ENCODE measurements around the gene C19orf44. TPM values are rescaled to one million over a fixed set of nuclear protein-coding genes. Genes with fewer than 3 reads are reported as not detected.
"Not testable (repeated sequence)": the region's sequence is repeated elsewhere in the genome, so short reads cannot be mapped to it uniquely, and the experiment has no call there.

C19orf44 gene
- total RNA-seq, 4 donors from 2014 or later: 13.4 to 19.0 (median 15.8) TPM

- Histone ChIP-seq H3K4me3 (no peak overlapping the region), H3K4me1 (peaks cover 0 to 3% (median 2%) of the 10 kb centered on the region in 4 donors), H3K27ac (no peak overlapping the region), H3K27me3 (no peaks in the 10 kb centered on the region), H3K36me3 (no peaks in the 10 kb centered on the region), H3K9me3 (peaks cover 0 to 5% (median 0%) of the 10 kb centered on the region in 4 donors)
- 90 to 94% methylated on average over 1 of the region's 1 CpG for WGBS, 2 donors
- DNase-seq (ENCODE audit: low spot score in 2 of 2): no peak
- TF ChIP-seq EP300 (IDR thresholded peaks at IDR 0.05) (no peak), CTCF (IDR thresholded peaks at IDR 0.05) (no peak), POLR2A (IDR thresholded peaks at IDR 0.05) (no peak)
These were observed 18.9 kb upstream of the C19orf44 start for GRCh38 chr19:16477311-16477710.

GRCh38 chr19:16482745-16483144 lies 13.4 kb upstream of the C19orf44 start:
- Histone ChIP-seq H3K27ac (no peak overlapping the region), H3K4me1 (no peaks in the 10 kb centered on the region), H3K4me3 (no peak overlapping the region), H3K27me3 (no peaks in the 10 kb centered on the region), H3K9me3 (no peaks in the 10 kb centered on the region), H3K36me3 (no peaks in the 10 kb centered on the region)
- WGBS, 2 donors: 89 to 95% methylated on average over 7 of the region's 7 CpGs
- TF ChIP-seq CTCF (IDR thresholded peaks at IDR 0.05) (no peak), EP300 (IDR thresholded peaks at IDR 0.05) (no peak), POLR2A (IDR thresholded peaks at IDR 0.05) (no peak)
- DNase-seq (ENCODE audit: low spot score in 2 of 2): no peak

- H3K4me1 ChIP-seq; H3K9me3 ChIP-seq; H3K36me3 ChIP-seq; H3K4me3 ChIP-seq; H3K27ac ChIP-seq; H3K27me3 ChIP-seq; DNase-seq (ENCODE audit: low spot score in 2 of 2): not testable (repeated sequence)
- 72 to 76% methylated on average over 4 of the region's 4 CpGs for WGBS, 2 donors
These were observed 9.7 kb upstream of the C19orf44 start for GRCh38 chr19:16486476-16486875.

GRCh38 chr19:16496613-16496983 lies 404 bp downstream of the C19orf44 start:
- Histone ChIP-seq H3K4me1 (peaks cover 0 to 16% (median 4%) of the 10 kb centered on the region in 4 donors), H3K4me3 (peak overlapping the region; percentile 51 to 73 (median 55)), H3K27me3 (no peaks in the 10 kb centered on the region), H3K36me3 (peaks cover 0 to 17% (median 0%) of the 10 kb centered on the region in 3 donors), H3K9me3 (no peaks in the 10 kb centered on the region), H3K27ac (peak overlapping the region in 3 of 4 donors; percentile 48 to 83 (median 78))
- DNase-seq (ENCODE audit: low spot score in 2 of 2): no peak
- no peak for TF ChIP-seq POLR2A (IDR thresholded peaks at IDR 0.05)
- TF ChIP-seq CTCF (IDR thresholded peaks at IDR 0.05): no peak
- TF ChIP-seq EP300 (IDR thresholded peaks at IDR 0.05): no peak
- WGBS, 2 donors: 24 to 25% methylated on average over 16 of the region's 16 CpGs

- H3K36me3 ChIP-seq: peaks cover 0 to 22% (median 0%) of the 10 kb centered on the region in 3 donors
- peaks cover 0 to 16% (median 4%) of the 10 kb centered on the region in 4 donors for H3K4me1 ChIP-seq
- no peaks in the 10 kb centered on the region for H3K9me3 ChIP-seq
- WGBS, 2 donors: 80 to 82% methylated on average over 12 of the region's 12 CpGs
- peak overlapping the region in 3 of 4 donors; percentile 48 to 83 (median 78) for H3K27ac ChIP-seq
- DNase-seq (ENCODE audit: low spot score in 2 of 2): no peak
- H3K4me3 ChIP-seq: peak overlapping the region in 3 of 4 donors; percentile 51 to 73 (median 58)
- TF ChIP-seq POLR2A (IDR thresholded peaks at IDR 0.05): no peak
- TF ChIP-seq EP300 (IDR thresholded peaks at IDR 0.05): no peak
- no peak for TF ChIP-seq CTCF (IDR thresholded peaks at IDR 0.05)
- no peaks in the 10 kb centered on the region for H3K27me3 ChIP-seq
These were observed 848 bp downstream of the C19orf44 start for GRCh38 chr19:16497042-16497441.

- 88 to 96% methylated on average over 6 of the region's 6 CpGs for WGBS, 2 donors
- no peak overlapping the region for H3K27ac ChIP-seq
- no peaks in the 10 kb centered on the region for H3K9me3 ChIP-seq
- H3K27me3 ChIP-seq: no peaks in the 10 kb centered on the region
- H3K4me1 ChIP-seq: peaks cover 0 to 16% (median 4%) of the 10 kb centered on the region in 4 donors
- H3K36me3 ChIP-seq: peaks cover 0 to 29% (median 0%) of the 10 kb centered on the region in 3 donors
- H3K4me3 ChIP-seq: no peak overlapping the region
- no peak for DNase-seq (ENCODE audit: low spot score in 2 of 2)
- TF ChIP-seq POLR2A (IDR thresholded peaks at IDR 0.05) (no peak), EP300 (IDR thresholded peaks at IDR 0.05) (no peak), CTCF (IDR thresholded peaks at IDR 0.05) (no peak)
These were observed 1.6 kb downstream of the C19orf44 start for GRCh38 chr19:16497837-16498236.

Measured in tibial nerve (tissue), 4 donors.